GM15510 (cell line): ENCODE measurements around the gene ZFAND4.

Source experiments
- POLR2A ChIP-seq: IDR thresholded peaks from 3 replicates; pipeline ENCODE4 v1.6.1; 2011; ENCODE audit warnings: borderline replicate concordance; ENCODE audit not compliant: insufficient read length; ENCODE audit errors: extremely low read depth

ZFAND4 gene

DNA sequence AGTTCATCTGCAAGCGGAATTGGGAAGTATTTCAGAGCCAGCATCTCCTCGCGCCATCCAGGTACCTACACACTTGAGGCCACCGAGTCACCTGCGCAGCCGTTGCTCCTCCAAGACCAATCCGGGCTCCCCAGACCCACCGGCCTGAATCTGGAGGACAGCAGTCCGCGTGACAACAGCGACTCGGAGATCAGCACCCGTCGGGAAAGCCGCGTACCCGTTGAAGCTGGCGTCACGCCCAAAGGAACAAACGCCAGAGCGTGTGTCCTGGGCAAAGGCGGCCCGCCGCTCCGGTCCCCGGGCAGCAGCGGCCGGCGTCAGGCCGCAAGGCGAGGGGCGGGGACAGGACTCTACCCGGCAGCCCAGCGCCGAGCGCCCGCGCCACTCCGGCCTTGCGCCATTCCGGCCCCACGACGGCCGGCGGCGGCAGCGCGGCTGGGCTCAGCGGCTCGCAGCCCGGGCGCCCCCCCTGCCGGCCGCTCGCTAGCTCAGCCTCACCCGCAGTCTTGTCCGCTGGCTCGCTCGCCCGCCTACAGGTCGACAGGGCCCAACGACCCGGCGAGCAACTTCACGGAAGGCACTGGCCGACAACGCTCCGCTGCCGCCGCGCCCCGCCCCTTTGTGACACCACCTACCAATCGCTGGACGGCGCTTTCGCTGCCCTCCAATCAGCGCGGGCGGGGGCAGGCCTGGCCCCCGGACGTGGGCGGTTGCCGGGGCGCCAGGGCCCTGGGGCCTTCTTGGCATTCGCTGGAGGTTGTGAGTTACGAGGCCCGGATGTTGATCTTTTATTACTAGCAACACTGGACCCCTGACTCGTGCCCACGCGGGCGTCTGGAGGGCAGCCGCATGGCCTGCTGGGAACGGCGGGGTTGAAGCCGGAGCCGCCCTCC is at the start of gene ZFAND4:
Gene ZFAND4, minus strand, starts transcription at position 592 of the 893 bp plus-strand sequence. CDS start 9,047 bp downstream, outside the sequence.
- peak; percentile 67 for TF ChIP-seq POLR2A

DNA sequence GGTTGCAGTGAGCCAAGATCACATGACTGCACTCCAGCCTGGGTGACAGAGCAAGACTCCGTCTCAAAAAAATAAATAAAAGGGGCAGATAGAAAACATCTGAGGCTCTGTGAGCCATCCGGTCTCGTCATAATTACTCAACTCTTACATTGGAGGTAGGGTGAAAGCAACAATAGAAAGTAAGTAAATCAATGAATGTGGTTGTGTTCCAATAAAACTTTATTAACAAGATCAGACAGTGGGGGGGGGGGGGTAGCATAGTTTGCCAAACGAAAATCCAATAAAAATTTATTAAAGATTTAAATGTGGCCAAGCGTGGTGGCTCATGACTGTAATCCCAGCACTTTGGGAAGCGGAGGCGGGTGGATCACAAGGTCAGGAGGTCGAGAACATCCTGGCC is 2.8 kb upstream of the ZFAND4 start:
- no peak for TF ChIP-seq POLR2A

DNA sequence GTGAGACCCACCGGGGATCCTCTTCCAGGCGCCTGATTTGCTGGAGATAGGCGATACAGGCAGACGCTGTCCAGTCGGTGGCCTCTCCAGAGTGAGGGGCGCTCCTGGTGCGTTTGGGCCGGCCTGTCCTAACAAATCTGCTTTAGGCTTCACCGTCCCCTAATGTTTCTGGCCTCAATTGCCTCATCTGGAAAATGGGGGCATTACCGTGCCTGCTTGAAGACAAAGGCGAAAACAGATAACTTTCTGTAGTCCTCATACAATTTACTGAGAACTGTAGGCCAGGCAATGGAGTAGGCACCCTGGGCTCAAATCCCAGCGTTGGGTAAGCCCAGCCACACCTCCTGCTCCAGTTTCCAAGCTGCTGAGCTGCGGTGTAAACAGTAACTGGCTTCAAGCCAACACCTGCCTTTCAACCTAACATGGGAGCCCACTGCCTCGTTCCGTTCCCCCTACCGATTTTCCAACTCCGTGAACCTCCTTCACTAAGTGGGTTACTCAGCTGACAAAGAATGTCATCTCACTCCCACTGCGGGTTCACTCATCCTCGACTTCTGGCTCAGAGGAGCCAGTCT is 589 bp upstream of the ZFAND4 start:
- TF ChIP-seq POLR2A: no peak

DNA sequence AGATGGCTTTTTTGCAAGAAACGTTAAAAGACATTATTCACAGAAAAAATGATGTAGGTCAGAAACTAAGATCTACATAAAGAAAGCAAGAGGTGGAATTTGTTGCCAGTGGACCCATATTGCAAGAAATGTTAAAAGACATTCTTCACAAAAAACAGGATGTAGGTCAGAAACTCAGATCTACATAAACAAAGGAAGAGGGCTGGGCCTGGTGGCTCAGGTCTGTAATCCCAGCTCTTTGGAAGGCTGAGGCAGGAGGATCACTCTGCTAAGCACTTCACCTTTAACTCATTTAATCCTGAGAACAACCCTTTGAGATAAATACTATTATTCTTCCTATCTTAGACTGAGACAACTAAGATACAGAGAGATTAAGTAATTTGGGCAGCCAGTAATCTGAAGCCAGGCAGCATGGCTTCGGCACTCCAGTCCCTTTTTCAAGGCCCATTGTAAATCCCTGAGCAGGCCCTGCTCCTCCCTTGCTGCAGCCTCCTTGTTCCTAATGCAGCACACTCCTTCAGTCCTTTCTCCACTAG is 11.6 kb downstream of the ZFAND4 start:
- no peak for TF ChIP-seq POLR2A

DNA sequence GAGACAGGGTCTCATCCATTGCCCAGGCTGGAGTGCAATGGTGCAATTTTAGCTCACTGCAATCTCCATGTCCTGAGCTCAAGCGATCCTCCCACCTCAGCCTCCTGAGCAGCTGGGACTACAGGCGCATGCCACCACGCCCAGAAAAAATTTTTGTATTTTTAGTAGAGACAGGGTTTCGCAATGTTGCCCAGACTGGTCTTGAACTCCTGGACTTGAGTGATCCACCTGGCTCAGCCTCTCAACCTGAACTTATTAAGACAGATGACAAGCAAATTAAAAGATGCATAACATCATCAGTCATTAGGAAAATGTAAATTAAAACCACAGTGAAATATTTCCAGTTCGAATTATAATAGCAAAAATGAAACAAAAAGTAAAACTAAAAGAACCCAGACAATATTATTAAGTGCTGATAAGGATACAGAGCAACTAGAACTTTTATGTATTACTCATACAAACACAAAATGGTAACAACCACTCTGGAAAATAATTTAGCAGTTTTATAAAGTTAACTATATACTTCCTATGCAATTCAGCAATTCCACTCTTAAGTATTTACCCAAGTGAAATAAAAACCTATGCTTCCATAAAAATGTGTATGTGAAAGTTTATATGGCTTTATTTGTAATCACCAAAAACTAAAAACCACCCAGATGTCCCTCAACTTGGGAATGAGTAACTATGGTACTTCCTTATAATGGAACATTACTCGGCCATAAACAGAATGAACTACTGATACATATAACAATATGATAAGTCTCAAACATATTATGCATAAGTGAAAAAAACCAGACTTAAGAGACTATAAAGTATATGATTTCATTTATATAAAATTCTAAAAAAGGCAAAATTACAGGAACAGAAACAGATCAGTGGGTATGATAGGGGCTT is 15.3 kb downstream of the ZFAND4 start:
- TF ChIP-seq POLR2A: no peak

DNA sequence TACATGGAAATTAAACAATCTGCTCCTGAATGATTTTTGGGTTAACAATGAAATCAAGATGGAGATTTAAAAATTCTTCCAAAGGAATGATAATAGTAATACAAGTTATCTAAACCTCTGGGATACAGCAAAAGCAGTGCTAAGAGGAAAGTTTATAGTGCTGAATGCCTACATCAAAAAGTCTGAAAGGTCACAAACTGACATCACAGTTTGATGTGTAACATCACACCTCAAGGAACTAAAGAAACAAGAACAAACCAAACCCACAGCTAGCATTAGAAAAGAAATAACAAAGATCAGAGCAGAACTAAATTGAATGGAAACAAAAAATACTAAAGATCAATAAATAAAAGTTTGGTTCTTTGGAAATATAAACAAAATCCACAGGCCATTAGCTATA is 17.4 kb downstream of the ZFAND4 start:
- no peak for TF ChIP-seq POLR2A

DNA sequence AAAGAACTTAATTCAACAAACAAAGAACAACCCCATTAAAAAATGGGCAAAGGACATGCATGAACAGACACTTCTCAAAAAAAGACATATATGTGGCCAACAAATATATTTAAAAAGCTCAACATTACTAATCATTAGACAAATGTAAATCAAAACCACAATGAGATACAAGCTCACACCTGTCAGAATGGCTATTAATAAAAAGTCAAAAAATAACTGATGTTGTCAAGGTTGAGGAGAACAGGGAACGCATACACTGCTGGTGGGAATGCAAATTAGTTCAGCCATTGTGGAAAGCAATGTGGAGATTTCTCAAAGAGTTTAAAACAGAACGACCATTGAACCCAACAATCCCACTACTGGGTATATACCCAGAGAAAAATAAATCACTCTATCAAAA is 19.1 kb downstream of the ZFAND4 start:
- TF ChIP-seq POLR2A: no peak

DNA sequence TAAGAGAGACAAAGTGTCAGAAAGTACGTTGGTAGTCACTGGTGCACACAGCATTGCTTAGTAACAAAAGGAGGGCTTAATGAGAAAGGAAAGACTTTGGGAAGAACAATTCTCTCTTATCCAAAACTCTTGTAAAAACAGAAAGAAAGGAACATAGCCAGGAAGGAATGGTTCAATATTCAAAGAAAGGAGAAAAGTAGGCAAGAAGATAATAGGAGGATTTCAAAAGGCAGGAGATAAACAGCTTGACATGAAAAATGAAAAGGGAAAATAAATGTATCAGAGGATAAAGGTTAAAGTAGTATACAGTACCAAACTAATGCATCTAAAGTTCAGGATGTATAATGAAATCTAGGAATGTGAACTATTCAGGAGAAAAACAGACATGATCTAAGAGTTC is 20.1 kb downstream of the ZFAND4 start:
- TF ChIP-seq POLR2A: no peak

DNA sequence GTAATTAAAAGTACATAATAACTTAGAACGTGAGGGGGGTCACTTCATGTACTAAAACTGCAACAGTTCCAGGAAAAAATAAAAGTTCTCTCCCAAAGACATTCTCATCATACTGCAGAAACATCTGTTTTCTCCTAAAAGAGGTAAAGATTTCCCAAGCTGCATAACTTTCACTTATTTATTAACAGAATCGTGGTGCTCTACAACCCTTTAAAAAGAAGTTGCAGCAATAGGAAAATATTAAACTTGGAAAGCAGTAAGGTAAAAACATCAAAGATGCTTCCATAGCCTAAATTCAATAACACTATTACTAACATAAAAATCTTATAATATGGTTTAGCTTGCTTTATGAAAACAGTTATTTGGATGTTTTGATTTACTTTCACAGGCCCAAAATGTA is 23.3 kb downstream of the ZFAND4 start:
- TF ChIP-seq POLR2A: no peak

DNA sequence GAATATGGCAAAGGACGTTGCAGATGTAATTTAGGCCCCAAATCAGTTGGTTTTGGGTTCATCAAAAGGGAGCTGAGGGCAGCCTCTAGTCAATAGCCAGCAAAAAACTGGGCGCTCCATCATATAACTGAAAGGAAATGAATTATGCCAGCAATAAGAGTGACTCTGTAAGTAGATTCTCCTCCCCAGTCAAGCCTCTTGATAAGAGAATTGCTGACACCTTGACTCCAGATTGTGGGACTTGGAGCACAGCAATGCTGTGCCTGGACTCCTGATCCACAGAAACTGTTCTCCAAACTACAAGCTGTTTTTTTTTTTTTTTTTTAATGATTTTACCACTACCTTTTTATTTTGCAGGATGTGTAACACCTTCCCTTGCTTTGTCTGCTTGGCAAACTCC is 25.5 kb downstream of the ZFAND4 start:
- TF ChIP-seq POLR2A: no peak

DNA sequence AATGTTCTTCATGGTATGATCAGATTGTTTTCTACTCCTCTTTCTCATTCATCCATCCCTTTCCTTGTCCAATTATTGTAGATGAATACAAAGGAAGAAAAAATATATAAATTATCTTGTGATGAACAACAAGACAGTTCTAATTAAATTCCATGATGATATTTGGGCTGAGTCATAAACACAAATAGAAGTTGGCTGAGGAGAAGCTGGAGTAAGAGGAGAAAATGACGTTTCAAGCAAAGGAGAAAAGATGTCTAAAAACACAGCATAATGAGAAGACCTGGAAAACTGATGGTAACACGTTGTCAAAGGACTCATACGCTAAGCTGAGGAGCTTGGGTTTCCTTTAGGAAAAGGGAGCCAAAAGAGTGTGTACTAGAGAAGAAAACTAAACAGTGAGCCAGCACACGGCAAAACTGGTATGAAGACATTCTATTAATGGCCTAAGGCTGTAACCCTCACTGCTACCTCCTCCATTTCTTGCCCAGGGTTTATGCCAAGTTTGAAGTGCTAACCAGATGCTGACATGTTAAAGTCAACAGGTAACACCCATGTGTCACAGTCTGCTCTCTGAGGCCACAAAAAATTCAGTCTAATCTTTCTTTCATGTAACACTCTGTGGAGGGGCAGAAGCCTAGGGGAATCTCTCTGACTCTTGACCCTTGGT is 26.1 kb downstream of the ZFAND4 start:
- no peak for TF ChIP-seq POLR2A

DNA sequence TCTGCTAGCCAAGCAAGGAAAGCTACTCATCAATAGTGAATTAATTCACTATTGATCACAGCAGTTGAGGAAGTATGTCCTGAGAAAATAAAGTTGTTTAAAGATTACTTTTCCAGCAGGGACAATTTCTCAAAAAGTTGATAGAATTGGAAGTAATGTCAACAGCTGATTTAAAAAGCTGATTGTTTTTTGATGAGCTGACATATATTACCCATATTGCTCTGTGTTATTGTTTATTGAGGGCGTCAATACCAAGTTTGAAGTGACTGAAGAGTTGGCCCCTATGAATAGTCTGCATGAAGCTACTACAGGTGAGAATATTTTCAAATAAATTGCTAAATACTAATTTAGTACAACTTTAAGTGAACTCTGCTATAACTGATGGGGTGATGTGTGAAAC is 28.0 kb downstream of the ZFAND4 start:
- no peak for TF ChIP-seq POLR2A

DNA sequence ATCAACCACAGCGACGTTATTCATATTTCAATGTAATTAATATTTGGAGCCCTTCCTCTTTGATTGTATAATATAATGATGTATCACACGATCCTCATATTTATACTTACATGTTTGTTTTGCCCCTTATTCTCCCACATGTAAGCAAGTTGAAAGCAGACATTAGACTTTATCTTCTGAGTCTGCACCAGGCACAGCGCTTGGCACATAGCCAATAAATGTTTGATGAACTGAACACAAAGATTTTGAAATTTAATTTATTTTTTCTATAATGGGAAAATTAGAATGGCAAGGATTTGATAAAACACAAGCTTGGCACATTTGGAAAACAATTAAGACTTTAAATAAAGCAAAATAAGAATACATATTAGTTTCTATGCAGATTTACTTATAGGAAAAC is 31.6 kb downstream of the ZFAND4 start:
- TF ChIP-seq POLR2A: no peak

DNA sequence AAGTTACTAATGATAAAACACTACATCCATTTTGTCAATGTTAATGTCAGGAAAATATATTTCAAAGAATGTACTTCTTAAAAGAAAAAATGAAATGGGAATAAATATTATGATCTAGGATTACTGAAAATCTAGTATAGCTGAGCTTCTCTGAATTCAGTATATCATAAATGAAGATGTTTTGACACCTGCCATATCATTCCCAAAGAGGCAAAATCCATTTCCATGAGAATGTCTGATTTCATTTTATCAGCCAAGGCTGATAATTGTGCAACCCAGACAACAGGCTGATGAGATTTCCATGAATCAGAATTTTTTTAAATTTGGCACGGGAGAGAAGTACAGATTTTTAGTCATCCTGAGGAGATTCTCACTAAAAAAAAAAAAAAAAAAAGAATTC is 32.5 kb downstream of the ZFAND4 start:
- TF ChIP-seq POLR2A: no peak
